Activated CD4-positive, alpha-beta T cell treated with anti-CD3 and anti-CD28 coated beads for 4 hours (primary cell): ENCODE data around the gene SYT2.
"Not testable (repeated sequence)": the region's sequence is repeated elsewhere in the genome, so short reads cannot be mapped to it uniquely, and the experiment has no call there.

ENCODE experiments used
- DNase-seq, 2 donors: peaks; one replicate each; pipeline ENCODE4 v3.0.0-alpha.2; 2020

SYT2 gene

GRCh38 chr1:202565890-202566602, 144.2 kb downstream of the SYT2 start:
- no peak for DNase-seq

GRCh38 chr1:202564958-202565495, 145.2 kb downstream of the SYT2 start:
- DNase-seq, result no peak

- no peak for DNase-seq
Measured at GRCh38 chr1:202563818-202564217, 146.4 kb downstream of the SYT2 start.

- no peak for DNase-seq
Measured at GRCh38 chr1:202562444-202563060, 147.7 kb downstream of the SYT2 start.

GRCh38 chr1:202561726-202562443, 148.4 kb downstream of the SYT2 start:
- no peak for DNase-seq

- DNase-seq, result no peak
Measured at GRCh38 chr1:202561240-202561639, 149.0 kb downstream of the SYT2 start.

- DNase-seq, result not testable (repeated sequence)
Measured at GRCh38 chr1:202557662-202558061, 152.6 kb downstream of the SYT2 start.

- DNase-seq, result not testable (repeated sequence)
Measured at GRCh38 chr1:202556037-202556436, 154.2 kb downstream of the SYT2 start.

GRCh38 chr1:202554619-202555018, 155.6 kb downstream of the SYT2 start:
- not testable (repeated sequence) for DNase-seq

- no peak for DNase-seq
Measured at GRCh38 chr1:202553560-202554038, 156.7 kb downstream of the SYT2 start.

GRCh38 chr1:202553078-202553477, 157.2 kb downstream of the SYT2 start:
- DNase-seq, result not testable (repeated sequence)

- DNase-seq, result not testable (repeated sequence)
Measured at GRCh38 chr1:202552615-202553014, 157.6 kb downstream of the SYT2 start.

GRCh38 chr1:202551683-202552082, 158.6 kb downstream of the SYT2 start:
- DNase-seq, result no peak

- DNase-seq, result not testable (repeated sequence)
Measured at GRCh38 chr1:202550088-202550487, 160.2 kb downstream of the SYT2 start.

- DNase-seq, result no peak
Measured at GRCh38 chr1:202547215-202547614, 163.0 kb downstream of the SYT2 start.

GRCh38 chr1:202546796-202547195, 163.5 kb downstream of the SYT2 start:
- DNase-seq, result not testable (repeated sequence)

- DNase-seq, result not testable (repeated sequence)
Measured at GRCh38 chr1:202546377-202546776, 163.9 kb downstream of the SYT2 start.

GRCh38 chr1:202545647-202546303, 164.5 kb downstream of the SYT2 start:
- DNase-seq, result not testable (repeated sequence)

GRCh38 chr1:202544766-202545449, 165.3 kb downstream of the SYT2 start:
- DNase-seq, result not testable (repeated sequence)

- not testable (repeated sequence) for DNase-seq
Measured at GRCh38 chr1:202543537-202543936, 166.7 kb downstream of the SYT2 start.

GRCh38 chr1:202542415-202542814, 167.8 kb downstream of the SYT2 start:
- not testable (repeated sequence) for DNase-seq

GRCh38 chr1:202540858-202541257, 169.4 kb downstream of the SYT2 start:
- not testable (repeated sequence) for DNase-seq
